ENCODE results near the gene NEK10. TPM values are rescaled to one million over a fixed set of nuclear protein-coding genes. Genes with fewer than 3 reads are reported as not detected.

NEK10 gene
- total RNA-seq, 1 experiment from 2014 or later = 0.47 TPM

GRCh38 chr3:27186013-27186412 lies 183.2 kb downstream of the NEK10 start:
- no peak for DNase-seq (ENCODE audit: low read depth)

- no peak for DNase-seq (ENCODE audit: low read depth)
These were observed 183.8 kb downstream of the NEK10 start for GRCh38 chr3:27185231-27185989.

- DNase-seq (ENCODE audit: low read depth) = no peak
These were observed 184.9 kb downstream of the NEK10 start for GRCh38 chr3:27184261-27184660.

- no peak for DNase-seq (ENCODE audit: low read depth)
These were observed 192.9 kb downstream of the NEK10 start for GRCh38 chr3:27176256-27176655.

- no peak for DNase-seq (ENCODE audit: low read depth)
These were observed 194.7 kb downstream of the NEK10 start for GRCh38 chr3:27174530-27174929.

- DNase-seq (ENCODE audit: low read depth) = no peak
These were observed 198.1 kb downstream of the NEK10 start for GRCh38 chr3:27171113-27171512.

GRCh38 chr3:27166888-27167287 lies 202.3 kb downstream of the NEK10 start:
- peak; percentile 91 for DNase-seq (ENCODE audit: low read depth)

GRCh38 chr3:27165321-27165721 lies 203.9 kb downstream of the NEK10 start:
- peak; percentile 3 for DNase-seq (ENCODE audit: low read depth)

GRCh38 chr3:27160779-27161287 lies 208.3 kb downstream of the NEK10 start:
- no peak for DNase-seq (ENCODE audit: low read depth)

- DNase-seq (ENCODE audit: low read depth) = no peak
These were observed 209.0 kb downstream of the NEK10 start for GRCh38 chr3:27160146-27160545.

- DNase-seq (ENCODE audit: low read depth) = peak; percentile 80
These were observed 222.0 kb downstream of the NEK10 start for GRCh38 chr3:27147215-27147614.

- DNase-seq (ENCODE audit: low read depth) = no peak
These were observed 222.4 kb downstream of the NEK10 start for GRCh38 chr3:27146786-27147185.

- no peak for DNase-seq (ENCODE audit: low read depth)
These were observed 223.5 kb downstream of the NEK10 start for GRCh38 chr3:27145719-27146118.

- DNase-seq (ENCODE audit: low read depth) = no peak
These were observed 227.5 kb downstream of the NEK10 start for GRCh38 chr3:27141668-27142067.

- DNase-seq (ENCODE audit: low read depth) = no peak
These were observed 230.6 kb downstream of the NEK10 start for GRCh38 chr3:27138562-27138961.

- no peak for DNase-seq (ENCODE audit: low read depth)
These were observed 231.2 kb downstream of the NEK10 start for GRCh38 chr3:27138005-27138404.

GRCh38 chr3:27134171-27134796 lies 234.9 kb downstream of the NEK10 start:
- DNase-seq (ENCODE audit: low read depth) = peak; percentile 66

GRCh38 chr3:27133060-27133459 lies 236.1 kb downstream of the NEK10 start:
- DNase-seq (ENCODE audit: low read depth) = no peak

- DNase-seq (ENCODE audit: low read depth) = no peak
These were observed 238.4 kb downstream of the NEK10 start for GRCh38 chr3:27130796-27131195.

GRCh38 chr3:27127879-27128278 lies 241.3 kb downstream of the NEK10 start:
- DNase-seq (ENCODE audit: low read depth) = no peak

GRCh38 chr3:27127195-27127594 lies 242.0 kb downstream of the NEK10 start:
- no peak for DNase-seq (ENCODE audit: low read depth)

GRCh38 chr3:27125821-27126501 lies 243.2 kb downstream of the NEK10 start:
- no peak for DNase-seq (ENCODE audit: low read depth)

All from HT1080 (cell line).